Osteocyte (in vitro differentiated cells): Measurements from ENCODE around the gene FNDC3B. TPM values are rescaled to one million over a fixed set of nuclear protein-coding genes. Genes with fewer than 3 reads are reported as not detected.

Experiments used
- DNase-seq: peaks from one replicate; pipeline ENCODE4 v3.0.0; 2021; ENCODE audit warnings: mixed read lengths; ENCODE audit not compliant: unreplicated experiment; ENCODE audit errors: extremely low spot score
- H3K27ac Mint-ChIP-seq: one replicate; pipeline ENCODE4 v1.8.0; 2021; ENCODE audit warnings: mild to moderate bottlenecking, mixed read lengths; ENCODE audit not compliant: unreplicated experiment
- H3K27me3 Mint-ChIP-seq: one replicate; pipeline ENCODE4 v1.8.0; 2021; ENCODE audit warnings: mixed read lengths; ENCODE audit not compliant: unreplicated experiment
- H3K36me3 Mint-ChIP-seq: one replicate; pipeline ENCODE4 v1.8.0; 2021; ENCODE audit warnings: mixed read lengths; ENCODE audit not compliant: unreplicated experiment
- H3K4me1 Mint-ChIP-seq: one replicate; pipeline ENCODE4 v1.8.0; 2021; ENCODE audit warnings: mixed read lengths; ENCODE audit not compliant: unreplicated experiment
- H3K4me3 Mint-ChIP-seq: one replicate; pipeline ENCODE4 v1.8.0; 2021; ENCODE audit warnings: mild to moderate bottlenecking, moderate library complexity, mixed read lengths; ENCODE audit not compliant: unreplicated experiment
- H3K9me3 Mint-ChIP-seq: one replicate; pipeline ENCODE4 v1.8.0; 2021; ENCODE audit warnings: mixed read lengths; ENCODE audit not compliant: unreplicated experiment
- CTCF ChIP-seq: fragments of 200-600 bp; sonication (generic); IDR thresholded peaks from 2 replicates; pipeline ENCODE4 v1.5.0; 2021; ENCODE audit warnings: antibody characterized with exemption, mild to moderate bottlenecking, moderate library complexity
- total RNA-seq: library from RNA; stranded (reverse); gene quantifications from 2 replicates; pipeline ENCODE4 v1.2.1, GENCODE V29; 2021

The FNDC3B gene
- total RNA-seq, 1 donor from 2014 or later: 240 TPM

- TF ChIP-seq CTCF: no peak
- H3K4me1 Mint-ChIP-seq: peaks cover 57% of the 10 kb centered on the region
- DNase-seq: no peak
- H3K27ac Mint-ChIP-seq: peak overlapping the region; percentile 84
- no peaks in the 10 kb centered on the region for H3K27me3 Mint-ChIP-seq
- H3K36me3 Mint-ChIP-seq: peaks cover 42% of the 10 kb centered on the region
- H3K9me3 Mint-ChIP-seq: no peaks in the 10 kb centered on the region
- no peak overlapping the region for H3K4me3 Mint-ChIP-seq
These were observed 87.4 kb downstream of the FNDC3B start for GRCh38 chr3:172126741-172127140.

GRCh38 chr3:172127141-172127540 lies 87.8 kb downstream of the FNDC3B start:
- DNase-seq: no peak

GRCh38 chr3:172127929-172128580 lies 88.7 kb downstream of the FNDC3B start:
- Mint-ChIP-seq H3K4me1 (peaks cover 62% of the 10 kb centered on the region), H3K27ac (peak overlapping the region; percentile 18), H3K4me3 (no peak overlapping the region), H3K27me3 (no peaks in the 10 kb centered on the region), H3K36me3 (peaks cover 44% of the 10 kb centered on the region), H3K9me3 (no peaks in the 10 kb centered on the region)
- TF ChIP-seq CTCF: no peak
- DNase-seq: no peak

More at GRCh38 chr3:172127141-172127540, 87.8 kb downstream of the FNDC3B start:
- no peaks in the 10 kb centered on the region for H3K27me3 Mint-ChIP-seq
- peak overlapping the region; percentile 84 for H3K27ac Mint-ChIP-seq
- TF ChIP-seq CTCF: no peak
- peaks cover 44% of the 10 kb centered on the region for H3K36me3 Mint-ChIP-seq
- H3K4me3 Mint-ChIP-seq: no peak overlapping the region
- H3K9me3 Mint-ChIP-seq: no peaks in the 10 kb centered on the region
- H3K4me1 Mint-ChIP-seq: peaks cover 61% of the 10 kb centered on the region

GRCh38 chr3:172128858-172129257 lies 89.5 kb downstream of the FNDC3B start:
- no peak for TF ChIP-seq CTCF
- H3K4me3 Mint-ChIP-seq: no peak overlapping the region
- no peaks in the 10 kb centered on the region for H3K9me3 Mint-ChIP-seq

GRCh38 chr3:172129498-172129849 lies 90.1 kb downstream of the FNDC3B start:
- DNase-seq: no peak
- no peaks in the 10 kb centered on the region for H3K9me3 Mint-ChIP-seq
- peaks cover 71% of the 10 kb centered on the region for H3K4me1 Mint-ChIP-seq
- no peak for TF ChIP-seq CTCF
- peak overlapping the region; percentile 88 for H3K27ac Mint-ChIP-seq
- no peaks in the 10 kb centered on the region for H3K27me3 Mint-ChIP-seq
- H3K4me3 Mint-ChIP-seq: peak overlapping the region; percentile 22
- peaks cover 49% of the 10 kb centered on the region for H3K36me3 Mint-ChIP-seq

More at GRCh38 chr3:172128858-172129257, 89.5 kb downstream of the FNDC3B start:
- peak overlapping the region; percentile 88 for H3K27ac Mint-ChIP-seq
- H3K4me1 Mint-ChIP-seq: peaks cover 67% of the 10 kb centered on the region
- peaks cover 48% of the 10 kb centered on the region for H3K36me3 Mint-ChIP-seq
- no peaks in the 10 kb centered on the region for H3K27me3 Mint-ChIP-seq
- no peak for DNase-seq
